Measurements from ENCODE around the gene MSRB3.
"Not testable (repeated sequence)": the region's sequence is repeated elsewhere in the genome, so short reads cannot be mapped to it uniquely, and the experiment has no call there.

MSRB3 gene

GRCh38 chr12:65276916-65277530, 1.5 kb upstream of the MSRB3 start:
- H3K27me3 Mint-ChIP-seq = peaks cover 69% of the 10 kb centered on the region
- DNase-seq (no peak), ATAC-seq (no peak)
- H3K4me3 Mint-ChIP-seq = no peak overlapping the region
- peaks cover 3% of the 10 kb centered on the region for H3K4me1 Mint-ChIP-seq
- no peaks in the 10 kb centered on the region for H3K9me3 Mint-ChIP-seq
- no peaks in the 10 kb centered on the region for H3K36me3 Mint-ChIP-seq (ENCODE audit: low read depth)
- H3K27ac Mint-ChIP-seq = no peak overlapping the region

- peak; percentile 22 for ATAC-seq
- peak overlapping the region; percentile 44 for H3K4me3 Mint-ChIP-seq
- H3K36me3 Mint-ChIP-seq (ENCODE audit: low read depth) = no peaks in the 10 kb centered on the region
- peaks cover 72% of the 10 kb centered on the region for H3K27me3 Mint-ChIP-seq
- H3K27ac Mint-ChIP-seq = no peak overlapping the region
- no peak for DNase-seq
- H3K9me3 Mint-ChIP-seq = no peaks in the 10 kb centered on the region
- peaks cover 3% of the 10 kb centered on the region for H3K4me1 Mint-ChIP-seq
Measured at GRCh38 chr12:65277994-65278575, 398 bp upstream of the MSRB3 start.

GRCh38 chr12:65279369-65280112, 1.1 kb downstream of the MSRB3 start:
- Mint-ChIP-seq H3K4me1 (peaks cover 3% of the 10 kb centered on the region), H3K9me3 (no peaks in the 10 kb centered on the region), H3K4me3 (peak overlapping the region; percentile 68), H3K27me3 (peaks cover 65% of the 10 kb centered on the region), H3K27ac (no peak overlapping the region), H3K36me3 (ENCODE audit: low read depth) (no peaks in the 10 kb centered on the region)
- ATAC-seq = no peak
- DNase-seq = no peak

- DNase-seq = no peak
- Mint-ChIP-seq H3K27me3 (peaks cover 60% of the 10 kb centered on the region), H3K4me1 (peaks cover 3% of the 10 kb centered on the region), H3K4me3 (no peak overlapping the region), H3K9me3 (no peaks in the 10 kb centered on the region), H3K36me3 (ENCODE audit: low read depth) (no peaks in the 10 kb centered on the region), H3K27ac (no peak overlapping the region)
- ATAC-seq = no peak
Measured at GRCh38 chr12:65280306-65280705, 1.8 kb downstream of the MSRB3 start.

GRCh38 chr12:65282840-65283239, 4.4 kb downstream of the MSRB3 start:
- no peaks in the 10 kb centered on the region for H3K36me3 Mint-ChIP-seq (ENCODE audit: low read depth)
- no peak for ATAC-seq
- H3K27me3 Mint-ChIP-seq = peaks cover 45% of the 10 kb centered on the region
- peaks cover 3% of the 10 kb centered on the region for H3K4me1 Mint-ChIP-seq
- H3K4me3 Mint-ChIP-seq = no peak overlapping the region
- H3K27ac Mint-ChIP-seq = no peak overlapping the region
- no peaks in the 10 kb centered on the region for H3K9me3 Mint-ChIP-seq
- no peak for DNase-seq

- not testable (repeated sequence) for H3K27ac Mint-ChIP-seq; DNase-seq; H3K4me1 Mint-ChIP-seq; H3K4me3 Mint-ChIP-seq; H3K36me3 Mint-ChIP-seq (ENCODE audit: low read depth); ATAC-seq; H3K9me3 Mint-ChIP-seq
- H3K27me3 Mint-ChIP-seq = peaks cover 29% of the 10 kb centered on the region
Measured at GRCh38 chr12:65285532-65285931, 7.0 kb downstream of the MSRB3 start.

- ATAC-seq = no peak
- H3K36me3 Mint-ChIP-seq (ENCODE audit: low read depth) = no peaks in the 10 kb centered on the region
- no peaks in the 10 kb centered on the region for H3K4me1 Mint-ChIP-seq
- no peak overlapping the region for H3K4me3 Mint-ChIP-seq
- DNase-seq = no peak
- H3K9me3 Mint-ChIP-seq = no peaks in the 10 kb centered on the region
- H3K27ac Mint-ChIP-seq = no peak overlapping the region
- peaks cover 15% of the 10 kb centered on the region for H3K27me3 Mint-ChIP-seq
Measured at GRCh38 chr12:65287426-65287825, 8.9 kb downstream of the MSRB3 start.

- Mint-ChIP-seq H3K9me3 (peaks cover 7% of the 10 kb centered on the region), H3K36me3 (ENCODE audit: low read depth) (no peaks in the 10 kb centered on the region), H3K27me3 (peaks cover 13% of the 10 kb centered on the region), H3K4me3 (no peak overlapping the region), H3K4me1 (no peaks in the 10 kb centered on the region), H3K27ac (no peak overlapping the region)
- DNase-seq (no peak), ATAC-seq (no peak)
Measured at GRCh38 chr12:65292241-65292640, 13.8 kb downstream of the MSRB3 start.

- ATAC-seq (no peak), DNase-seq (no peak)
- Mint-ChIP-seq H3K36me3 (ENCODE audit: low read depth) (no peaks in the 10 kb centered on the region), H3K4me1 (no peaks in the 10 kb centered on the region), H3K9me3 (peaks cover 7% of the 10 kb centered on the region), H3K27ac (no peak overlapping the region), H3K27me3 (peaks cover 12% of the 10 kb centered on the region), H3K4me3 (no peak overlapping the region)
Measured at GRCh38 chr12:65293735-65294134, 15.3 kb downstream of the MSRB3 start.

GRCh38 chr12:65294641-65295262, 16.3 kb downstream of the MSRB3 start:
- ATAC-seq = no peak
- Mint-ChIP-seq H3K27ac (no peak overlapping the region), H3K27me3 (peaks cover 12% of the 10 kb centered on the region), H3K9me3 (peaks cover 7% of the 10 kb centered on the region), H3K4me3 (no peak overlapping the region), H3K4me1 (no peaks in the 10 kb centered on the region), H3K36me3 (ENCODE audit: low read depth) (no peaks in the 10 kb centered on the region)
- DNase-seq = no peak

GRCh38 chr12:65296508-65297265, 18.2 kb downstream of the MSRB3 start:
- H3K27ac Mint-ChIP-seq = no peak overlapping the region
- peaks cover 7% of the 10 kb centered on the region for H3K9me3 Mint-ChIP-seq
- DNase-seq (no peak), ATAC-seq (no peak)
- no peaks in the 10 kb centered on the region for H3K4me1 Mint-ChIP-seq
- H3K36me3 Mint-ChIP-seq (ENCODE audit: low read depth) = no peaks in the 10 kb centered on the region
- H3K4me3 Mint-ChIP-seq = no peak overlapping the region
- peaks cover 17% of the 10 kb centered on the region for H3K27me3 Mint-ChIP-seq

- ATAC-seq = no peak
- no peak overlapping the region for H3K27ac Mint-ChIP-seq
- peaks cover 25% of the 10 kb centered on the region for H3K27me3 Mint-ChIP-seq
- peaks cover 7% of the 10 kb centered on the region for H3K9me3 Mint-ChIP-seq
- H3K4me1 Mint-ChIP-seq = no peaks in the 10 kb centered on the region
- H3K4me3 Mint-ChIP-seq = no peak overlapping the region
- H3K36me3 Mint-ChIP-seq (ENCODE audit: low read depth) = no peaks in the 10 kb centered on the region
- DNase-seq = no peak
Measured at GRCh38 chr12:65300097-65300496, 21.6 kb downstream of the MSRB3 start.

GRCh38 chr12:65300679-65301349, 22.3 kb downstream of the MSRB3 start:
- DNase-seq (no peak), ATAC-seq (no peak)
- Mint-ChIP-seq H3K27me3 (peaks cover 25% of the 10 kb centered on the region), H3K36me3 (ENCODE audit: low read depth) (no peaks in the 10 kb centered on the region), H3K4me3 (no peak overlapping the region), H3K27ac (no peak overlapping the region), H3K4me1 (no peaks in the 10 kb centered on the region), H3K9me3 (peaks cover 7% of the 10 kb centered on the region)

- no peak overlapping the region for H3K4me3 Mint-ChIP-seq
- DNase-seq (no peak), ATAC-seq (no peak)
- no peaks in the 10 kb centered on the region for H3K36me3 Mint-ChIP-seq (ENCODE audit: low read depth)
- H3K9me3 Mint-ChIP-seq = no peaks in the 10 kb centered on the region
- H3K27me3 Mint-ChIP-seq = peaks cover 18% of the 10 kb centered on the region
- no peak overlapping the region for H3K27ac Mint-ChIP-seq
- no peaks in the 10 kb centered on the region for H3K4me1 Mint-ChIP-seq
Measured at GRCh38 chr12:65302891-65303290, 24.4 kb downstream of the MSRB3 start.
